Stimulated activated CD4-positive, alpha-beta T cell treated with anti-CD3 and anti-CD28 coated beads, Interleukin-4, amount 100 ng/mL, for 48 hours (primary cell): ENCODE results near the gene TALDO1.
"Not testable (repeated sequence)": the region's sequence is repeated elsewhere in the genome, so short reads cannot be mapped to it uniquely, and the experiment has no call there.

Experiments used
- DNase-seq, 2 donors: peaks; one replicate each; pipeline ENCODE4 v3.0.0-alpha.2; 2020; ENCODE audit warnings: low read depth in 2 of 2

Gene TALDO1

GRCh38 chr11:734541-734940, 12.7 kb upstream of the TALDO1 start:
- DNase-seq, result not testable (repeated sequence)

GRCh38 chr11:737366-737765, 9.9 kb upstream of the TALDO1 start:
- no peak for DNase-seq

- not testable (repeated sequence) for DNase-seq
Observed at GRCh38 chr11:737899-738298, 9.4 kb upstream of the TALDO1 start.

- DNase-seq, result no peak
Observed at GRCh38 chr11:742156-742546, 5.1 kb upstream of the TALDO1 start.

GRCh38 chr11:742571-743201, 4.6 kb upstream of the TALDO1 start:
- DNase-seq, result no peak

- DNase-seq, result no peak
Observed at GRCh38 chr11:745428-745827, 1.8 kb upstream of the TALDO1 start.

- no peak for DNase-seq
Observed at GRCh38 chr11:746289-747157, 741 bp upstream of the TALDO1 start.

GRCh38 chr11:748007-748359, 719 bp downstream of the TALDO1 start:
- no peak for DNase-seq

GRCh38 chr11:749731-750130, 2.5 kb downstream of the TALDO1 start:
- no peak for DNase-seq

- DNase-seq, result no peak
Observed at GRCh38 chr11:760236-760635, 13.0 kb downstream of the TALDO1 start.

- DNase-seq, result no peak
Observed at GRCh38 chr11:761526-762108, 14.4 kb downstream of the TALDO1 start.

- no peak for DNase-seq
Observed at GRCh38 chr11:762421-763072, 15.3 kb downstream of the TALDO1 start.

GRCh38 chr11:763073-763463, 15.8 kb downstream of the TALDO1 start:
- no peak for DNase-seq

- no peak for DNase-seq
Observed at GRCh38 chr11:763549-764321, 16.5 kb downstream of the TALDO1 start.

- no peak for DNase-seq
Observed at GRCh38 chr11:764322-765024, 17.2 kb downstream of the TALDO1 start.

GRCh38 chr11:765025-765801, 17.9 kb downstream of the TALDO1 start:
- DNase-seq, result peak; percentile 43 to 54

- no peak for DNase-seq
Observed at GRCh38 chr11:765802-766091, 18.5 kb downstream of the TALDO1 start.

GRCh38 chr11:766106-766935, 19.1 kb downstream of the TALDO1 start:
- DNase-seq, result no peak

GRCh38 chr11:766936-767210, 19.6 kb downstream of the TALDO1 start:
- DNase-seq, result no peak

- no peak for DNase-seq
Observed at GRCh38 chr11:767238-767637, 20.0 kb downstream of the TALDO1 start.
